Activated naive CD4-positive, alpha-beta T cell treated with anti-CD3 and anti-CD28 coated beads, Interleukin-2, amount 50 U/mL, for 16 hours (primary cell): Measurements from ENCODE around the gene TUBGCP6.
"Not testable (repeated sequence)": the region's sequence is repeated elsewhere in the genome, so short reads cannot be mapped to it uniquely, and the experiment has no call there.

Experiments used
- DNase-seq: peaks from one replicate; pipeline ENCODE4 v3.0.0-alpha.2; 2020

The TUBGCP6 gene

GRCh38 chr22:50179937-50180726 lies 64.7 kb downstream of the TUBGCP6 start:
- DNase-seq = no peak

GRCh38 chr22:50178871-50179869 lies 65.7 kb downstream of the TUBGCP6 start:
- no peak for DNase-seq

- no peak for DNase-seq
Observed at GRCh38 chr22:50178471-50178864, 66.4 kb downstream of the TUBGCP6 start.

- no peak for DNase-seq
Observed at GRCh38 chr22:50177537-50178470, 67.0 kb downstream of the TUBGCP6 start.

- DNase-seq = no peak
Observed at GRCh38 chr22:50176850-50177536, 67.8 kb downstream of the TUBGCP6 start.

- no peak for DNase-seq
Observed at GRCh38 chr22:50175921-50176849, 68.6 kb downstream of the TUBGCP6 start.

GRCh38 chr22:50175191-50175461 lies 69.7 kb downstream of the TUBGCP6 start:
- no peak for DNase-seq

- DNase-seq = no peak
Observed at GRCh38 chr22:50174382-50175190, 70.2 kb downstream of the TUBGCP6 start.

GRCh38 chr22:50173983-50174355 lies 70.9 kb downstream of the TUBGCP6 start:
- DNase-seq = no peak

GRCh38 chr22:50173311-50173982 lies 71.4 kb downstream of the TUBGCP6 start:
- DNase-seq = no peak

- DNase-seq = no peak
Observed at GRCh38 chr22:50171965-50172421, 72.8 kb downstream of the TUBGCP6 start.

GRCh38 chr22:50171319-50171964 lies 73.4 kb downstream of the TUBGCP6 start:
- no peak for DNase-seq

GRCh38 chr22:50170453-50171318 lies 74.1 kb downstream of the TUBGCP6 start, which contains the start of gene PANX2:
Gene PANX2 (plus strand): TSS chr22:50170731. CDS start chr22:50170731, 0 bp downstream.
- DNase-seq = no peak

GRCh38 chr22:50169774-50170341 lies 75.0 kb downstream of the TUBGCP6 start:
- DNase-seq = peak; percentile 69

GRCh38 chr22:50169181-50169759 lies 75.6 kb downstream of the TUBGCP6 start:
- no peak for DNase-seq

GRCh38 chr22:50168490-50169180 lies 76.2 kb downstream of the TUBGCP6 start:
- not testable (repeated sequence) for DNase-seq
